HG03432 (cell line): Measurements from ENCODE around the gene PLA1A.
"Not testable (repeated sequence)": the region's sequence is repeated elsewhere in the genome, so short reads cannot be mapped to it uniquely, and the experiment has no call there.

Experiments
- ATAC-seq: cut with Tn5 transposase; IDR thresholded peaks from one replicate; pipeline ENCODE4 v1.9.1; 2021; ENCODE audit warnings: mild to moderate bottlenecking, moderate library complexity; ENCODE audit not compliant: unreplicated experiment

Gene PLA1A

DNA sequence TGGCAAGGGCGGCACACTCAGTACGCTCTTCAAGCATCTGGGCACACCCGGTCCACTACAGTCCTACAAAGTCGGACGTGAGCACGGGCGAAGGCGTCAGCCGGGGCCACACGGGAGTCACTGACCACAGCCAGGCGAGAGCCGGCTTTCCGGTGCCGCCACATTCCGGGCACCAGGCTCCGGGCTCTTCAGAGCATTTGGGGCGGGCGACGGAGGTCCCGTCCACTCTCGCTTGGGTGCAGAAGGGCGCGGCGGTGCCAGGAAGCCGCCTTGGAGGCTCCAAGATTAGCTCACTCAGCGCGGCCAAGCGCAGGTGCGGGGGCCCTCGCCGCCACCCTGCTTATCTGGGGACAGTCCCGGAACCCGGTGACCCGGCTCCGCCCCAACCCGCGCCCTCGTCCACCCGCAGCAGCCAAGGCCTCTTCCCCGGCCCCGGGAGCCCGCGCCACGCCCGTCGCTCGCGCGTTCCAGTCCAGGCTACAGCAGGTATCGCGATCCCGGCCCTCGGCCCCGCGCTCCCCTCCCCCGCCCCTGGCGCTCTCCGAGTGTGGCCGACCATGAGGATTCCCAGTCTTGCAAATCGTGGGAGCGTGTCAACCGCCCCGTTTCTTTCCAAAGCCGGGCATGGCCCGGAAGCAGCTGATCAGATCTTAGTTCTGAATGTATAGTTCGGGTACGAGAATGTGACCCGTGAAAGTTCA is 18.2 kb upstream of the PLA1A start, which contains the start of gene ADPRH:
TSS of gene ADPRH (plus strand) at position 127 of the 701 bp plus-strand sequence. CDS start 2,678 bp downstream, outside the sequence.
- ATAC-seq: peak; percentile 76

- ATAC-seq: peak; percentile 70
Measured at GRCh38 chr3:119580067-119580760, 17.5 kb upstream of the PLA1A start.

DNA sequence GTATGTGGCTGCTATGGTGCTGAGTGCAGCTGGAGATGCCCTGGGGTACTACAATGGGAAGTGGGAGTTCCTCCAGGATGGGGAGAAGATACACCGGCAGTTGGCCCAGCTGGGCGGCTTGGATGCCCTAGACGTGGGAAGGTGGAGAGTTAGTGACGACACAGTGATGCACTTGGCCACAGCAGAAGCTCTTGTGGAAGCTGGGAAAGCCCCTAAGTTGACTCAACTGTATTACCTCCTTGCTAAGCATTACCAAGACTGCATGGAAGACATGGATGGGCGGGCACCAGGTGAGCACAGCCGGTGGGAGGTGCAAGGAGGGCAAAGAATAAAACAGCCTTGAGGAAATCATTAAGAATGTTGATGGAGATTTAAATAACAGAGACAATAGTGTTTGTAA is 15.5 kb upstream of the PLA1A start:
- ATAC-seq: no peak

DNA sequence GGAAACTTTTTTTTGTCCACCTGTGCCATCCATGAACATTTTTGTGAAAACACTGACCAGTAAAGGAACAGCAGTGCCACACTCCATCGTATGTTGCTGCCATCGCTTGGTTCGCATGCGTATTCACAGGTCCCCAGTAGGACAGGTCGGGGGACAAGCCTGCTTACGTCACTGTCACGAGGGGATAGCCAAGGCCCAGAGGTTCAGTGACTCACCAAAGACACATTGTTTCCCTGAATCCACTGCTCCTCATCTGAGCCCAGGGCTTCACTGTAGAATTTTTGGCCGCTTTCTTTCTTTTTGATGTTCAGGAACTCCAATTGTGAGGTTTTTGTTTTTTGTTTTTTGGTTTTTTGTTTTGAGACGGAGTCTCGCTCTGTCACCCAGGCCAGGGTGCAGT is 12.5 kb upstream of the PLA1A start:
- no peak for ATAC-seq

DNA sequence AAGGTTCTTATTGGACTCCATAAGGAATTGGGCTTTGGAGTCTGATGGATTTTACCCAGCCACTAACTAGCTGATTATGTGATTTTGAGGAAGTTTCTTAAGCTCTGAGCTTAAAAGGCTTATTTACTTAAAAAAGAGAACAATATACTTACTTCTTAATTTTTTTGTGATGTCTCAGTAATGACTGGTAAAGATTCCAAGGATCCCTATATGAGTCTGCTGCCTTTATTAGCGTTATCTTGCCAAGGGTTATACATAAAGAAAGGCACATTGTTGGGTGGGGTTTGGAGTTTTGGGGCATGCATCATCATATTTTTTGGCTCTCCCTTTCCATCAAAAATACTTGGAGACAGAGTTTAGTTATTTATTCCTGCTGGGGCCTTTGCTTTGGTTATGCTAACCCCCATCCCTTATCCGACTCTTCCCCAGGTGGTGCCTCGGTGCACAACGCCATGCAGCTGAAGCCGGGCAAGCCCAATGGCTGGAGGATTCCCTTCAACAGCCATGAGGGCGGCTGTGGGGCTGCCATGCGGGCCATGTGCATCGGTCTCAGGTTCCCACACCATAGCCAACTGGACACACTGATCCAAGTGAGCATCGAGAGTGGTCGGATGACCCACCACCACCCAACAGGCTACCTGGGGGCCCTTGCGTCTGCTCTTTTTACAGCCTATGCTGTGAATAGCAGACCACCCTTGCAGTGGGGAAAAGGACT is 11.7 kb upstream of the PLA1A start:
- no peak for ATAC-seq

DNA sequence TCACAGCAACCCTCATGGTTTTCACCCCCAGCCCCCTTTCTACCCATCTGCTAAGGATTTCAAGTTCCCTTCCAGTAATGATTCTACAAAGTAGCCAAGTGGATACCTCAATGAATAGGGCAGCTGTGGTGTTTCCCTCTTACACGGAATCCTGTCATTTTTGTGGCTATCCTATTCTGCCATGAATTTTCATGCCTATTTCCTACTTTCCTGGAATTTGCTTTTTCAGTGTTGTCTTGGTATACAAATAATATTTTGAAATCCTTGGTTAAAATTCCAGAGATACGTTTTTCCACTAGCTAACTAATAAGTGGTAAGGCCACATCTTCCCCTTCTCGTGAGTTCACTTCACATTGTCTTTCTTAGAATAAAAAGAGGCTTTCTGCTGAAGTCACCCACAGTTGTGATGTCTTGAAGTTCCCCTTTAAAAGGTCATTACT is 10.9 kb upstream of the PLA1A start:
- ATAC-seq: no peak

DNA sequence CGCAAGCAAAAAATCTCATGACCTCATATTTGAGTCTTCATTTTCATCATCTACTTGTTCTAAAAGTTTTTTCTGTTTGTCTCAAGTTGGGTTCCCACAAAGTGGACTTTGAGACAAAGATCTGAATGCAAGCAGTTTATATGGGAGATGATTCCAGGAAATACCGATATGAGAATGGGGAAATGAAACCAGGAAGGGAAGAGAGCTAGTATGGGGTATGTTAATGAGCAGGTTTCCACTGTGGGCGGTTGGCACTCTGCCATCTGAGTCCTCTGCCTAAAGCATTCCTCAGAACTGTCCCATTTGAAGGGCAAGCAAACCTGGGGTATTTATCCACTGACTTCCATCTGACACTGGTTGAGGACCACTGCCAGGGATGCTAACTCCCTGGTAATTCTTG is 9.6 kb upstream of the PLA1A start:
- peak; percentile 48 for ATAC-seq

DNA sequence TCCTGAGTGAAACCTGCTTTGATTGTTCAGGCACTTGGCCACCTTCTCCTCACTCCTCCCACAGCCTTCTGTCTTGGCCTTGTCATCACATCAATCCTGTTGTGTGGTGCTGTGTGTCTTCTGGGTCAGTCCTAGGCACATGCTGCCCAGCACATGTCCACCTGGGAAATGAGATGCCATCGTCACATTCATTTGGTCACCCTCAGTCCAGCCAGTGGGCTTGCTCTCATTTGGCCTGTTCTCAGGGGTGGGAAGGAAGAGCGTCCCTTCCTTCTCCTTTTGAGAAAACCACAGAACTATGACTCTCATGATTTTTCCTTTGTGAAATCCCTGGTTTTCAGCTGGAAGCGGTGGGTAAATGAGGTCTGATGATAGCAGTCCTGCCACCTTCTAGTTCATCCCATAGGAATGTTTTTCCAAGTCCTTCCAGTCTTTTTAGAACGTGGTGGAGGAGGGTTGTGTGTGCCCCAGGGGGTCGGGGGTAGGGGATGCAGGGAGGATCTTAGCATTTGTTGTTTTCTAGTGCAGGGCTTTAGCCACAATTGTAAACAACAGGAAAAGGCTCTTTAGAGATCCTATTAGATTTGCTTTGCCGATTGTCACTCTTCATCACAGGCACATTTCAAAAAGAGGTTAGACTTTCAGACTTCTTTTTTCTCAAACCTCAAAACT is 8.4 kb upstream of the PLA1A start:
- no peak for ATAC-seq

GRCh38 chr3:119590706-119591105 is 7.0 kb upstream of the PLA1A start:
- ATAC-seq: no peak

DNA sequence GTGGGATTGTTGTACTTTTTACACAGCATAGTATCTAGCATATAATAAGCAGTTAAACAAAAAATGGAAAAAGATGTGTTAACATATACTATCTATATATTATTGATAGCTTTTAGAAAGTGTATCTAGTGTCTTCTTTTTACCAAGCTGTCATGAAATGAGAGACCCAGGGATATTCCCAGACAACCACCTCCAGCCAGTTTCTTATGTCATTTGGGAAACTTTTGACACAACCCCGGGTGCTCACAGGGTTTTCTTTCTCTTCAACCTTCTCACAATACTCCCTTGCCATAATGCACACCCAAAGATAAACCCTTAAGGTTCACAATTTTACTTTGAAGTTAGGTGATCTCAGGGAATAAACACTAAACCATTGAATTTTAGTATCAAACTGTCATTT is 4.8 kb upstream of the PLA1A start:
- no peak for ATAC-seq

DNA sequence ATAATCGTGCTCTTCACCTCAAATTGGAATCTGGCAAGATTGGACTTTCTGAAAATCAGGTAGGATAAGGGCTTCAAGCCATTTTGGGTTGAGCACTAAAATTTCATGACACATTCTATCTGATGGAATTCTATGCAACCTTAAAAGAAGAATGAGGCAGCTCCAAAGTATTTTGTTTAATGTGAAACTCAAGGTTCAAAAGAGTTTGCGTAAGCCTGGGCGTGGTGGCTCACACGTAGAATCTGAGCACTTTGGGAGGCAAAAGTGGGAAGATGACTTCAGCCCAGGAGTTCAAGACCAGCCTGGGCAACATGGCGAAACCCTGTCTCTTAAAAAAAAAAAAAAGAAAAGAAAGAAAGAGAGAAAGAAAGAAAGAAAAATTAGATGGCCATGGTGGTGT is 3.6 kb upstream of the PLA1A start:
- ATAC-seq: no peak

GRCh38 chr3:119594929-119595328 is 2.8 kb upstream of the PLA1A start:
- ATAC-seq: not testable (repeated sequence)

DNA sequence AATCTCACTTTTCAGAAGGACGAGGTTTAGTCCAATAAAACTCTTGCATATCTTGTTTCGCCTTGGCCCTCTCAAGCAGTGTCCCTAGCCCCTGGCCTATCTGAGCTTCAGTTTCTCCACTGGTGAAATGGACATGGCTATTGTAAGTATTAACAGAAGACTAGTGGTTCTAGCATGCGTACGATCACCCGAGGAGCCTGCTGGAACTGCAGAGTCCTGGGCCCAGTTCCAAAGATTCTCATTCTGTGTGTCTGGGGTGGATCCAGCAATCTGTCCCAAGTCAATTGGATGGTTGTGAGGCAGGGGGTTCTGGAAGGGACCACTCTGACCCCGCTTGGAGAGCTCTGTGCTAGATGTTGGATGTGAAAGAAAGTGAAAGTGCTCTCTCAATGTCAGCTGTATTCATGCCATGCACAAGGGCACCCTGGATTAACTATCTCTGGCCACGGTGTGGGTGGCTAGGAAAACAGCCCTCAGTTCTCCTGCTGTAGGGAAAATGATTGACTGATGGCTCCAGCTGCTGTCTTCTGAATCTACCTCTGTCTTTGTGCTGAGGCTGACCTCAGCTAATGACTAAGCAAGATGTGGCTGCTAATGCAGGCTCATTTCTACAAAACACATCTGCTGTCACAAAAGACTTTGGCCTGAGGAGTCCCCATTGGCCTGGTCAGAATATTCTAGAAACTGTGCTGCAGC is 1.9 kb upstream of the PLA1A start:
- ATAC-seq: no peak

- no peak for ATAC-seq
Measured at GRCh38 chr3:119596398-119596797, 1.3 kb upstream of the PLA1A start.

- peak; percentile 57 for ATAC-seq
Measured at GRCh38 chr3:119598410-119599098, 869 bp downstream of the PLA1A start.

DNA sequence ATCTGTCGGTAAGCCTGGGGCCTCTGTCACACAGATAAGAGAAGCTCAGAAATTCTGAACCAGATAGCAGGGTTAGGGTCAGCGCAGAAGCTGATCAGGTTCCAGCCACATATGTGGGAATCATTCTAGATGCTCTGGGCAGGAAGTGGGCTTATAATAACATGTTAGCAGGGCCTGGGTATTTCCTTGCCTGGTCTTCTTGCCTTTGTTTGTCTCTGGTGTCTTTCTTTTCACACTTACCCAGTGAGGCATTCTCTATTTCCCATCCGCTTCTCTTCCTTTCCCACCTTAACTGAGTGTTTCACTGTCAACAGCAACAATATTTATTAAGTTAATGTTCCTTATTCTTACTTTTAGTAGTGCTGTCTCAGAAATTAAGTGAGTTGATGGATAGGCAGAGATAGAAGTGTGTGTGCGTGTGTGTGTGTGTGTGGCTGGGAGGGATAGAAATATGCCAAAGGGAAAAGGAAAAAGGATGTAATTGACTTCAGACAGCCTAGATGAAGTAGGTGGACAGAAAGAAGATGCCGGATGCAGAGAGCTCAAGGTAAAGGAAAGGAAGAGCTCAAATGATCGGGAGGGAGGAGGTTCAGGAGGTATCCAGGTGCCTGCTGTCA is 2.0 kb downstream of the PLA1A start:
- no peak for ATAC-seq

- peak; percentile 73 for ATAC-seq
Measured at GRCh38 chr3:119600732-119601131, 3.0 kb downstream of the PLA1A start.

- ATAC-seq: peak; percentile 4
Measured at GRCh38 chr3:119601154-119601553, 3.5 kb downstream of the PLA1A start.

DNA sequence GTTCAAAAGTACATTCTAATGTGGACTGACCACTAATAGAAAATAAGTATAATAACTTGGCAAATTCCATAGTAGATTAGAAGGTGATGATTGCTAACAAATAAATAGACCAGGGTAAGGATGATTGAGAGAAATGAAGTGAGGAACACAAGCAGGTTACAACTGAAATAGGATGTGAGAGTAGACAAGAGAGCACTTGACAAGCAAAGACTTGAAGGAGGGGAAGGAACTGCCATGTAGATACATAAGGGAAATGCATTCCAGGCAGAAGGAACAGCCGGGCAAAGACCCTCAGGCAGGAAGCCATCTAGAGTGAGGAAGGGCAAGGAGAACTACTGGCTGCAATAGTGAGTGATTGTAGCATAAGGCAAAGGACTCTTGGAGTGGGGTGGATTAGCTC is 5.0 kb downstream of the PLA1A start:
- no peak for ATAC-seq

DNA sequence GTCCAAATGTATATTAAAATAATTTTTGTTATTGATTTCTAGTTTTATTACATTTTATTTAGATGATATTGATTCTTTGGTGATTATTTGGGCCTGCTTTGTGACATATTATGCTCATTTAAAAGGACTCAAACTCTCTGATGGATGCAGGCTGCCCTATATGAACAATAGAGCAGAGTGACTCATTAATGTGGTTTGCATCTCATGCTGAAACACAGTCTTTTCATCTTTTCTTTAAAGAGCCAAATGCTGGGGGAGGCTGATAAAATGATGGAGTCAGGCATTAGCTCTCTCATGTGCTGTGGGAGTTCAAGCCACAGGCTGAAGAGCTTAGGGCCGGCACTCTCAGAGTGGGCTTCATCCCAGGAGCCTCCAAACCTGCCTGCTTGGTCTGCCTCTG is 7.2 kb downstream of the PLA1A start:
- no peak for ATAC-seq
